ENCODE measurements around the gene SKOR1.

Gene SKOR1

DNA sequence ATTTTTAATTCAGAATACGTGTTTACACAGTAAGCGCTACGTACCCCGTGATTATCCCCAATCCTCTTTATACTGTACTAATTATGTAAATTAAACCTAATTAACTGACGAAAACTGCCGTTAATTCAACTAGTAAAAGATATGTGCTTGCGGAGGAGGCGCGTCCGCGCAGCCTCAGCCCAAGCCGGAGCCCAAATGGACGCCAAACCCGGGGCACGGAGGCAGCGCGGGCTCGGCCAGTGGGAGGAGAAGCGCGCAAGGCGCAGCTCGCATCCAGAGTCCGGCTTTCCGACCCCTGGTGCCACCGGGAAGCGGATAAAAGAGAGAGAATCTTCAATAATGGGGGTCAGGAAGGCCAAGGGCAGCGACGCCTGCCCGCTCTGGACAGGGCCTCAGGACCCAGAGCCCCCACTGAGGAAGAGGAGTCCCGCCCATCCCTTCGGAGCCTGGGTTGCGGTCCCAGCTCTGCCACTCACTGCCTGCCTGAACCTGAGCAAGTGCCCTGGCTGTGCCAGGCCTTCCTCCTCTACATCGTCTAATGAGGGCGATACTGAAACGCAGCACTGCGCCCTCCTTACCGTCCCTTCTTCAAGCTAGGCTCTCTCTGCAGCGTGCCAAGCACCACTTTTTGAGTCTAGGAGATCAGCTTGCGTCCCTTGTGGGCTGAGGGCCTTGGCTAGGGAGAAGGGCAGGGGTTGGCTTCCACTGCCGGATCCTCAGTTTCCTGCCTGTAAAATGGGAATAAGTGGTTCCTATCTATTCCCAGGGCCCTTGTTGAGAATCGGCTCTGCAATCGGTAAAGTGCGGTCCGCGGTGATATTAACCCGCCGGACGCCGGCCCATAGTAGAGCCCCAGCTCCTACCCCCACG, 5.0 kb upstream of the SKOR1 start:
- no peak for DNase-seq

DNA sequence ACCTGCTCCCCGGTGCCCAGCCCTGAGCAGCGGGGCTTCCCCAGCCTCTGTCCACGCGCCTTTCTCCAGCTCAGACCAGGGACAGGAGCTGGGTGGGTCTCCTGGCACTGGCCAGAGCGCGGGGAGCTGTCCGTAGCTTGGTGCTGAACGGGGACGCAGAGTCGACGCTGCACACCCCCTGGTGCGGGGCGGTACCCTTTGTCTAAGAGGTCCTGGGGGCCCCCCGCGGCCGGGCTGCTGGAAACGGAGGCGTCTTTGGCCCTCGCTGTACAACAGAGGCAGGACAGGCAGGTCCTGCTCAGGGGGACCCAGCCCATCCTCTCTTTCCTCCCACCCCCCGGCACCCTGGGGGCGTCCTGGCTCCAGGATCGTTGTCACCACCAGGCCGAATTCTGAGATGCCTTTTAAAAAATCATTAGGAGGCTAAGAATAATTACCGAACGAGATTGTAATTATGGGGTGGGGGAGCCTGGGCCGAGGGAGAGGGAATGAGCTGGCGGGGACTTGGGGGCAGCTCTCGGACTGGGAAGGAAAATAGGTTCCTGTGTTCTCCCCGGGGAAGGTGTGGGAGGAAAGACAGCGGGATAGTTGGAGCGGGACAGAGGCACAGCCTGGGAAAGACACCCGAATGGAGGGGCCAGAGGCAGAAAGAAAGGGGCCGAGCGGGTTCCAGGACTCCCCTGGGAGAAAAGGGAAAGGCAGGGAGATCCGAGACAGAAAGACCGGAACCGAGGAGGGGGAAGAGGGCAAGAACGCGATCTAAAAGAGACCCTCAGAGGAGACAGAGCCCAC, 4.1 kb upstream of the SKOR1 start:
- DNase-seq, result no peak

GRCh38 chr15:67821784-67822440, 3.4 kb upstream of the SKOR1 start:
- no peak for DNase-seq

DNA sequence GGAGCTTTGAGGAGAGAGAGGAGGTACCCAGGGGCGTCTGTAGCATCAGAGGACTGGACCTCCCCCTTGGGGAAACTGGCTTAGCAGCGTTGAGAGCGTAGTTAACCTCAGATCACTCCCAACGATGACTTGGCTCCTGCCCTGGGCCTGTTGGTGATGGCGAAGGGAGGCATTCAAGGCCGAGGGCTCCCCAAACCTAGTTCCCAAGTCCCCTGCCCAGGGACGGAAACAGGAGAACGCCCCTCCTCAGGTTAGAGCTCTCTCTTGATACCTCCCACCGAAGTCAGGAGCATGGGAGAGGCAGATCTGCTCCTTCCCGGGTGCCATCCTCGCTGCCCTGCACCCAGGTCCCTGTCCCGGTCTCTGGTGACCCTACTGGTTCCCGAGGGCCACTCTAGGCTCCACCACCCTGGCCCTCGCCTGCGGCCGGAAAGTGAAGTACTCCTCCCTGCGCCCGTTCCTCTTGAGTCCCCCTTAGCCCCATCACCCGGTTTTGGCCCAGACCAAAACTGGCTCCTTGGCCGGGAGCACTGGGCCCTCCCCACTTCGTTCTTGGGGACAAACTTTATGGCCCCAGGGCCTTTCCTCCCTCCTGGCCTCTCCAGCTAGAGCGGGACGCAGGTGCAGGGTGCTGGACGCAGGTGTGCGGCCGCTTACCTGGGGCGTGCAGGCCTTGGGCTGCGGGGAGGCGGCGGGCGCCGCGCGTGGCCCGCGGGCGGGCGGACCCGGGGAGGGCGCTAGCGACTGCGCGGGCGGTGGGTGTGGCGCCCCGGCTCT, 2.6 kb upstream of the SKOR1 start:
- DNase-seq, result no peak

- peak; percentile 45 for DNase-seq
Observed at GRCh38 chr15:67823314-67824196, 1.8 kb upstream of the SKOR1 start.

- no peak for DNase-seq
Observed at GRCh38 chr15:67824197-67824968, 926 bp upstream of the SKOR1 start.

DNA sequence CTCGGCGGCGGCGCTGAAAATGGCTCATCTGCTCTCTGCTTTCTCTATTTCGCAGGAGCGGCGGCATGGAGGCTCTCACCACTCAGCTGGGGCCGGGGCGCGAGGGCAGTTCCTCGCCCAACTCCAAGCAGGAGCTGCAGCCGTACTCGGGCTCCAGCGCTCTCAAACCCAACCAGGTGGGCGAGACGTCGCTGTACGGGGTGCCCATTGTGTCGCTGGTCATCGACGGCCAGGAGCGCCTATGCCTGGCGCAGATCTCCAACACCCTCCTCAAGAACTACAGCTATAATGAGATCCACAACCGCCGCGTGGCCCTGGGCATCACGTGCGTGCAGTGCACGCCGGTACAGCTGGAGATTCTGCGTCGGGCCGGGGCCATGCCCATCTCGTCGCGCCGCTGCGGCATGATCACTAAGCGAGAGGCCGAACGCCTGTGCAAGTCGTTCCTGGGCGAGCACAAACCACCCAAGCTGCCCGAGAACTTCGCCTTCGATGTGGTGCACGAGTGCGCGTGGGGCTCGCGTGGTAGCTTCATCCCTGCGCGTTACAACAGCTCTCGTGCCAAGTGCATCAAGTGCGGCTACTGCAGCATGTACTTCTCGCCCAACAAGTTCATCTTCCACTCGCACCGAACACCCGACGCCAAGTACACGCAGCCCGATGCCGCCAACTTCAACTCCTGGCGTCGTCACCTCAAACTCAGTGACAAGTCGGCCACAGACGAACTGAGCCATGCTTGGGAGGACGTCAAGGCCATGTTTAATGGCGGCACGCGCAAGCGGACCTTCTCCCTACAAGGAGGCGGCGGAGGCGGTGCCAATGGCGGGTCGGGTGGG, 790 bp downstream of the SKOR1 start:
- DNase-seq, result no peak

DNA sequence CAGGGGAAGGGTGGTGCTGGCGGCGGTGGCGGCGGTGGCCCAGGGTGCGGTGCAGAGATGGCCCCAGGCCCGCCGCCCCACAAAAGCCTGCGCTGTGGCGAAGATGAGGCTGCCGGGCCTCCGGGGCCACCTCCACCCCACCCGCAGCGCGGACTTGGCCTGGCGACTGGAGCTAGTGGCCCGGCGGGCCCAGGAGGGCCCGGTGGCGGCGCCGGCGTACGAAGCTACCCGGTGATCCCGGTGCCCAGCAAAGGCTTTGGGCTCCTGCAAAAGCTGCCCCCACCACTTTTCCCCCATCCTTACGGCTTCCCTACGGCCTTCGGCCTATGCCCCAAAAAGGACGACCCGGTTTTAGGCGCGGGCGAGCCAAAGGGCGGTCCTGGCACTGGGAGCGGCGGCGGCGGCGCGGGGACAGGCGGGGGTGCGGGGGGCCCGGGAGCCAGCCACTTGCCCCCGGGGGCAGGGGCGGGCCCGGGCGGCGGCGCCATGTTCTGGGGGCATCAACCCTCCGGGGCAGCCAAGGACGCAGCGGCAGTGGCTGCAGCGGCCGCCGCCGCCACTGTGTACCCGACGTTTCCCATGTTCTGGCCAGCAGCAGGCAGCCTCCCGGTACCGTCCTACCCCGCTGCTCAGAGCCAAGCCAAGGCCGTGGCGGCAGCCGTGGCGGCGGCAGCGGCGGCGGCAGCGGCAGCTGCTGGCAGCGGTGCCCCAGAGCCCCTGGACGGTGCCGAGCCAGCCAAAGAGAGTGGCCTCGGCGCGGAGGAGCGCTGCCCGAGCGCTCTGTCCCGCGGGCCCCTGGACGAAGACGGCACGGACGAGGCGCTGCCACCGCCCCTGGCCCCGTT, 1.6 kb downstream of the SKOR1 start:
- DNase-seq, result no peak

- DNase-seq, result no peak
Observed at GRCh38 chr15:67827562-67828277, 2.4 kb downstream of the SKOR1 start.

DNA sequence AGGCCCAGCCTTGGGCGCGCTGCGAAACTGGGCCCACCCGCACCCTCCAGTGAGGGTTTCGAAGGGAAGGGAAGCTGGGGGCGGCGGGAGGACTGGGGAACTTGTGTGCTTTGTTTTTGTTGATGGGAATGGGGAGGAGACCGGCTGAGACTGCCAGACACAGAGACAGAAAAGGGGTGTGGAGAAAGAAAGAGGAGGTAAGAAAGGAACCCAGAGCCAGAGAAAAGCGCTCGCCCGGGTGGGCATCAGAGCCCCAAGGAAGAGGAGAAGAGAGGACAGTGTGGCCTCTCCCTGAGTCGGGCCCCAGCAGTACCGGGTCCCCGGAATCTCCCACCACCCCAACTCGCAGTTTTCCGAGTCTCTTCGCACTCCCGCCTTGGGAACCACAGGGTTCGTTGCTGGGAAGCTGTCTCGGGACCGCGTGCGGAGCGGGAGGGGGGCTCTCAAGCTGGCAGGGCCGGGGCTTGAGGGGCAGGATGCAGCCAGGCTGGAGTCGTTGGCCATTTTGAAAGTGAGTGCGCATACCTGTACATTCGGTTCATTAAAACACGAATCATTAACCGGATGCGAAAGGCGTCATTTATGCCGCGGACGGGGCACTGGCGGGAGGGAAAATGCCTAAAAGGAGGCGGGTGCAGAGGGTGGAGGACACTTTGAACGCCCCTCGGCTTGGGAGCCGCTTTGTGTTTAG, 3.1 kb downstream of the SKOR1 start:
- DNase-seq, result no peak

- no peak for DNase-seq
Observed at GRCh38 chr15:67828969-67829646, 3.8 kb downstream of the SKOR1 start.

- no peak for DNase-seq
Observed at GRCh38 chr15:67829647-67830504, 4.6 kb downstream of the SKOR1 start.

DNA sequence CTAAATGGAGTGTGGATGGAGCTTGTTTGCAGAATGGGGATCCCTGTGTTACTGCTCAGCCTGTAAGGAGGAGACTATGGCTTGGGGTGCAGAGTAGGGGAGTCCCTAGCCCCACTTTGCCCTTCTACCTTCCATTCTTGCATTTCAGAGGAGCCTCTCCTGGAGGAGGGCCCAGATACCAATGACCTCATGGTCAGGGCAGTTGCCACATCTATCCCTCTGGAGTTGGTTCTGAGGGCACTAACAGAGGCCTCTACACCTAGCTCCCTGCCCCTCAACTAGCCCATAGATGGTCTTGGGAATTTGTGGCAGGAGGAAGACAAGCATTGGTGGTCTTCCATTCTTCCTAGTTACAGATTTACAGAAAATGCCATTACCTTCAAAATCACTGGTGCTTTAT, 6.1 kb downstream of the SKOR1 start:
- no peak for DNase-seq

DNA sequence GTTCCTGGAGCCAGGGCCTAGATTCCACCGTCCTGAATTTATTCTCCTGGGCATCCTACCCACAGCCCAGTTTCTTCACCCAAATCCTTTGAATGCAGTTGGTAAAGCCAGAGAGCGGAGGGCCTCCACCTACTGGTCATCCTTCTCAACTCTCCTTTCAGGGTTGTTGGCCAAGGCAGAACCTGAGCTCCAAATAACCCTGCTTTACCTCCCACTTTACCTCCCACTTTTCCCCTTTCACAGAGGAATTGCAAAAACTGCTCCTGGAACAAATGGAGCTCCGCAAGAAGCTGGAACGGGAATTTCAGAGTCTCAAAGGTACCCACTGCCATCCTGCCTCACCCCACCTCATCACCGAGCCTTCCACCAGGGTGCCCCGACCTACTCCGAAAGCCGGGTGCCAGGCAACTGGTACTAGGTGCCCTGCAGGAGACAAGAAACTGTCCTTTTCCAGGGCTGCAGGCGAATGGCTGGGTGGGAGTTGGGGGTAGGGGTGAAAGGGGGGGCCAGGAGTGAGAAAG, 6.8 kb downstream of the SKOR1 start:
- peak; percentile 53 for DNase-seq

DNA sequence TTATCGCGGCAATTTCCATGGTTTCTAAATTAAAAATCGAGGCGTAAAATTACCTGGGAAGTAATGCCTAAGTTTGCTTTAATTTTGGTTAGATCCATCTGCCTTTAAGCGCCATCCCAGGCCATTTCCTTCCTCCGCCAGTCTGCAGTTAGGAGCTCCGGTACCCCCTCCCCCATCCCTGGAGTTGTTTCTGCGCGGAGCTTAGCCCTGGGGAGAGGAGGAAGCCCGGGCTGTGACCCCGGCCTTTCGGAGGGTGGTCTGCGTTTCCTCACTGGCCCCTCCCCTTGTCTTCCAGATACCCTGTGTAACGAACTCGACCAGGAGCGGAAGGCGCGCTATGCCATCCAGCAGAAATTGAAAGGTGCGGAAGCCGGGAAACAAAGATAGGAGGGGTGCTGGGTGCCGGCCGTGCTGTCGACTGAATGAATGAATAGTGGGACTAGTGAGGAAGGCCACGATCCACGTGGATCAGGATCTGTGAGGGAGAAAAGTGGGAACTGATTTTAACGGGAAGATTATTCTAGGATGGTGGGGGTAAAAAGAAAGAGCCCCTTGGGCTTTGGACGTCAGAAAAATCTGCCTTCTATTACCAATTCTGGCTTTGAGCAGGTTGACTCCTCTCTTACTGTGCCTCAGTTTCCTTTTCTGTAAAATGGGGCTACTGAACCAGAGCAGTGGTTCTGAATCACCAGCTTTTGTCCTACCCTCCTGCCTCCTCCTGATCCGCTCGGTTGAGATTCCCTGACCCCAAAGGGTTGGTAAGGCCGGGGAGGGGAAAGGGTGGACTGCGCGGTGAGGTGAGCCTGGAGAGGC, 7.8 kb downstream of the SKOR1 start:
- DNase-seq, result no peak
